Measurements from ENCODE around the gene SLC8A2.

The SLC8A2 gene

GRCh38 chr19:47476438-47476972 is 4.8 kb upstream of the SLC8A2 start:
- TF ChIP-seq CTCF (IDR thresholded peaks at IDR 0.05; ENCODE audit: low read depth, low read length): no peak
- Histone ChIP-seq H3K27ac (no peak overlapping the region), H3K36me3 (peaks cover 12% of the 10 kb centered on the region), H3K4me3 (ENCODE audit: low read depth, low read length) (no peak overlapping the region), H3K9me3 (ENCODE audit: severe bottlenecking) (no peaks in the 10 kb centered on the region), H3K27me3 (ENCODE audit: insufficient read depth, low read depth, severe bottlenecking) (no peaks in the 10 kb centered on the region)
- DNase-seq: no peak

GRCh38 chr19:47475465-47475864 is 3.8 kb upstream of the SLC8A2 start:
- Histone ChIP-seq H3K27me3 (ENCODE audit: insufficient read depth, low read depth, severe bottlenecking) (no peaks in the 10 kb centered on the region), H3K36me3 (peaks cover 9% of the 10 kb centered on the region), H3K27ac (no peak overlapping the region), H3K4me3 (ENCODE audit: low read depth, low read length) (no peak overlapping the region), H3K9me3 (ENCODE audit: severe bottlenecking) (no peaks in the 10 kb centered on the region)
- no peak for DNase-seq
- TF ChIP-seq CTCF (IDR thresholded peaks at IDR 0.05; ENCODE audit: low read depth, low read length): no peak

GRCh38 chr19:47473336-47473735 is 1.6 kb upstream of the SLC8A2 start:
- H3K27me3 ChIP-seq (ENCODE audit: insufficient read depth, low read depth, severe bottlenecking): no peaks in the 10 kb centered on the region
- no peaks in the 10 kb centered on the region for H3K9me3 ChIP-seq (ENCODE audit: severe bottlenecking)
- DNase-seq: no peak
- H3K36me3 ChIP-seq: peaks cover 7% of the 10 kb centered on the region
- TF ChIP-seq CTCF (IDR thresholded peaks at IDR 0.05; ENCODE audit: low read depth, low read length): no peak
- no peak overlapping the region for H3K4me3 ChIP-seq (ENCODE audit: low read depth, low read length)
- H3K27ac ChIP-seq: peak overlapping the region; percentile 82

- Histone ChIP-seq H3K9me3 (ENCODE audit: severe bottlenecking) (no peaks in the 10 kb centered on the region), H3K4me3 (ENCODE audit: low read depth, low read length) (peak overlapping the region; percentile 86), H3K36me3 (peaks cover 4% of the 10 kb centered on the region), H3K27me3 (ENCODE audit: insufficient read depth, low read depth, severe bottlenecking) (no peaks in the 10 kb centered on the region), H3K27ac (peak overlapping the region; percentile 83)
- DNase-seq: no peak
- TF ChIP-seq CTCF (IDR thresholded peaks at IDR 0.05; ENCODE audit: low read depth, low read length): no peak
Measured at GRCh38 chr19:47471381-47471732, 336 bp downstream of the SLC8A2 start.

- peak overlapping the region; percentile 86 for H3K4me3 ChIP-seq (ENCODE audit: low read depth, low read length)
- peak overlapping the region; percentile 83; the same call in 1 of the 2 replicates for H3K27ac ChIP-seq
- no peaks in the 10 kb centered on the region for H3K27me3 ChIP-seq (ENCODE audit: insufficient read depth, low read depth, severe bottlenecking)
- H3K9me3 ChIP-seq (ENCODE audit: severe bottlenecking): no peaks in the 10 kb centered on the region
- DNase-seq: no peak
- peaks cover 7% of the 10 kb centered on the region for H3K36me3 ChIP-seq
- TF ChIP-seq CTCF (IDR thresholded peaks at IDR 0.05; ENCODE audit: low read depth, low read length): no peak
Measured at GRCh38 chr19:47470447-47471195, 1.1 kb downstream of the SLC8A2 start.

Measured in WERI-Rb-1 (cell line).